AG04450 (cell line): ENCODE measurements around the gene TMEM151B. TPM values are rescaled to one million over a fixed set of nuclear protein-coding genes. Genes with fewer than 3 reads are reported as not detected.

Experiments
- CTCF ChIA-PET: fragments of 300-600, 350-600 bp; formaldehyde crosslinking; extraction: SDS; loops from one replicate; lab custom pipeline; 2022; ENCODE audit warnings: antibody characterized with exemption, inconsistent platforms; lab: Charles Lee
- POLR2A ChIA-PET: fragments of 350-600 bp; formaldehyde crosslinking; extraction: SDS; loops from one replicate; lab custom pipeline; 2021; ENCODE audit warnings: antibody characterized with exemption, inconsistent platforms; lab: Yijun Ruan, JAX
- DNase-seq: peaks from one replicate; pipeline ENCODE4 v3.0.0-alpha.2; 2011; ENCODE audit warnings: low read depth, low spot score
- H3K27ac ChIP-seq: one replicate; pipeline ENCODE4 v1.5.1; 2012; ENCODE audit warnings: low read depth, low read length, control low read depth
- H3K27me3 ChIP-seq: one replicate; pipeline ENCODE4 v1.6.0; 2012; ENCODE audit warnings: low read length; ENCODE audit not compliant: control insufficient read depth, insufficient read depth
- H3K4me3 ChIP-seq: 2 replicates; pipeline ENCODE4 v1.5.1; 2011; ENCODE audit warnings: mild to moderate bottlenecking, low read depth, low read length, control low read depth
- H3K9me3 ChIP-seq: 2 replicates; pipeline ENCODE4 v1.5.1; 2012; ENCODE audit warnings: low read length; ENCODE audit not compliant: control insufficient read depth, insufficient read depth
- CTCF ChIP-seq: IDR thresholded peaks from 2 replicates; pipeline ENCODE4 v1.5.1; 2011; ENCODE audit warnings: low read depth, low read length, control low read depth, inconsistent platforms
- polyA plus RNA-seq: library from polyadenylated mRNA; depleted of rRNA; stranded (reverse); fragments of >200 nt; gene quantifications from 2 replicates; pipeline ENCODE4 v1.2.3, GENCODE V29; 2011

Gene TMEM151B
- polyA plus RNA-seq, 1 experiment, result not detected

GRCh38 chr6:44285552-44286284 lies 15.5 kb downstream of the TMEM151B start:
- ChIA-PET CTCF (interaction anchor here (0.9 kb wide), 1 partner anchor 27 kb away, joined by 3 read pairs; the partner anchor contains the start of gene AARS2), POLR2A (interaction anchor here (0.7 to 0.8 kb wide), 2 partner anchors 10 to 39 kb away, joined by 3 to 8 read pairs; partner anchors contain the start of gene HSP90AB1)
- DNase-seq, result no peak
- Histone ChIP-seq H3K4me3 (no peak overlapping the region), H3K27me3 (peaks cover 34% of the 10 kb centered on the region), H3K9me3 (no peaks in the 10 kb centered on the region; the same call in 1 of the 2 replicates), H3K27ac (no peak overlapping the region)
- TF ChIP-seq CTCF, result no peak

- ChIA-PET CTCF (no interaction called here), POLR2A (no interaction called here)
- Histone ChIP-seq H3K9me3 (no peaks in the 10 kb centered on the region; the same call in 1 of the 2 replicates), H3K4me3 (no peak overlapping the region), H3K27me3 (peaks cover 35% of the 10 kb centered on the region), H3K27ac (no peak overlapping the region)
- TF ChIP-seq CTCF, result no peak
- DNase-seq, result no peak
Observed at GRCh38 chr6:44286285-44286565, 16.0 kb downstream of the TMEM151B start.

- ChIA-PET POLR2A (no interaction called here), CTCF (no interaction called here)
- no peaks in the 10 kb centered on the region; the same call in 1 of the 2 replicates for H3K9me3 ChIP-seq
- H3K4me3 ChIP-seq, result no peak overlapping the region
- peaks cover 40% of the 10 kb centered on the region for H3K27me3 ChIP-seq
- no peak for TF ChIP-seq CTCF
- no peak for DNase-seq
- no peak overlapping the region for H3K27ac ChIP-seq
Observed at GRCh38 chr6:44286747-44287146, 16.5 kb downstream of the TMEM151B start.

- no peak for DNase-seq
- CTCF ChIA-PET, result no interaction called here
- no peaks in the 10 kb centered on the region; the same call in 1 of the 2 replicates for H3K9me3 ChIP-seq
- no peak overlapping the region for H3K27ac ChIP-seq
- H3K4me3 ChIP-seq, result no peak overlapping the region
- peaks cover 49% of the 10 kb centered on the region for H3K27me3 ChIP-seq
- POLR2A ChIA-PET, result no interaction called here
- no peak for TF ChIP-seq CTCF
Observed at GRCh38 chr6:44289726-44290260, 19.5 kb downstream of the TMEM151B start.

- ChIA-PET POLR2A (no interaction called here), CTCF (interaction anchor here (1.0 to 2.4 kb wide), 2 partner anchors 21 to 47 kb away, joined by 4 to 8 read pairs; partner anchors contain the start of gene AARS2)
- TF ChIP-seq CTCF, result no peak
- no peak for DNase-seq
- Histone ChIP-seq H3K9me3 (no peaks in the 10 kb centered on the region), H3K4me3 (no peak overlapping the region), H3K27me3 (peaks cover 65% of the 10 kb centered on the region), H3K27ac (no peak overlapping the region)
Observed at GRCh38 chr6:44291841-44292240, 21.6 kb downstream of the TMEM151B start.
